Esophagus squamous epithelium (tissue), 5 donors: ENCODE results near the gene LNX2. TPM values are rescaled to one million over a fixed set of nuclear protein-coding genes. Genes with fewer than 3 reads are reported as not detected.

Source experiments
- DNase-seq: peaks from one replicate; lab custom pipeline; 2025; lab: John Stamatoyannopoulos, UW
- H3K27ac ChIP-seq, 4 donors: fragments of 200-600 bp; sonication (generic); one replicate each; pipeline ENCODE4 v1.5.1; 2016 to 2019; ENCODE audit warnings: mild to moderate bottlenecking in 1 of 4
- H3K27me3 ChIP-seq, 4 donors: fragments of 200-600 bp; sonication (generic); 1 replicate in 3 of 4; 2 replicates in 1 of 4; pipeline versions ENCODE4 v1.5.1 to v1.6.0; 2017 to 2021; ENCODE audit warnings: antibody characterized with exemption in 1 of 4
- H3K36me3 ChIP-seq, 3 donors: fragments of 200-600 bp; sonication (generic); one replicate each; pipeline ENCODE4 v1.5.1; 2016 to 2019
- H3K4me1 ChIP-seq, 3 donors: fragments of 200-600 bp; sonication (generic); one replicate each; pipeline ENCODE4 v1.5.1; 2017 to 2019
- H3K4me3 ChIP-seq, 4 donors: fragments of 200-600 bp; sonication (generic); 1 replicate in 3 of 4; 2 replicates in 1 of 4; pipeline ENCODE4 v1.5.1; 2016 to 2019; ENCODE audit warnings: mild to moderate bottlenecking in 2 of 4, moderate library complexity in 1 of 4
- H3K9me3 ChIP-seq, 3 donors: fragments of 200-600 bp; sonication (generic); one replicate each; pipeline ENCODE4 v1.5.1; 2016 to 2019
- POLR2A ChIP-seq, 4 donors: fragments of 450-650 bp; IDR thresholded peaks; one replicate each; pipeline ENCODE4 v1.6.1; 2017; ENCODE audit warnings: antibody characterized with exemption in 4 of 4, mild to moderate bottlenecking in 4 of 4, moderate library complexity in 3 of 4
- WGBS, 2 donors: methylation state at CpG; one replicate each; pipeline ENCODE4 v1.1.5; 2018; 5-methylcytosine and 5-hydroxymethylcytosine counted together
- intact Hi-C: fragments of 100-400 bp; cut with DNase I; formaldehyde crosslinking; loops from one replicate; pipeline ENCODE4 v1.15.0; 2022
- total RNA-seq, 4 donors: library from RNA; depleted of rRNA; stranded (reverse); fragments of >200 nt; gene quantifications; one replicate each; pipeline ENCODE4 v1.1.0, GENCODE V29; 2016
- TF ChIP-seq, protein P1 (sequence below), 6 experiments: fragments of 450-650 bp in 4 of 6; fragments of 200-600 bp in 2 of 6; sonication (generic) in 2 of 6; IDR thresholded peaks; one replicate each; pipeline ENCODE4 v1.5.1; 2016 to 2019; ENCODE audit warnings: antibody characterized with exemption in 6 of 6, mild to moderate bottlenecking in 4 of 6, moderate library complexity in 4 of 6
- donor health status: DM: yes; HTN: yes; CAD: no.

The LNX2 gene
- total RNA-seq, 4 donors from 2014 or later: 12.2 to 16.5 (median 14.9) TPM

DNA sequence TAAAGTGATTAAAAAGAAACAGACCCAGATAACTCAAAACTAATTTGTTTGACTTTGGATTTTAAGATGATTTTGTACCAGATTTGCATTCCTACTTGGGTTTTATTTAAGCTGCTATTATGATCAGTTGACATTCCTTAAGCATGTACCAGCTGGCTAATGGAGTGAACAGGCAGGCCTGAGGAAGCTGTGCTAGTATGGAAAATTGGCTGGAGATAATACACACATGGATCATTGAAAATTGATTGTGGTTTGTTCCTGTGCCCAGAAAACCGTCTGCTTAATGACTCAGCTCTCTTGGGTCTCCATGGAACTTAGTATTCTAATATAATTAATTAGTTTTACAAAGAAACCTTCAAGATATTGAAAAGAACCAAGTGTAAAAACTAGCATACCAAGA is 24.0 kb upstream of the LNX2 start:
- Histone ChIP-seq H3K36me3 (peaks cover 0 to 13% (median 0%) of the 10 kb centered on the region in 3 donors), H3K4me1 (peaks cover 0 to 74% (median 35%) of the 10 kb centered on the region in 3 donors), H3K27me3 (no peaks in the 10 kb centered on the region), H3K9me3 (no peaks in the 10 kb centered on the region), H3K27ac (peak overlapping the region; percentile 33 to 76 (median 64)), H3K4me3 (no peak overlapping the region)
- intact Hi-C loops: no loop called here
- no peak for TF ChIP-seq POLR2A (IDR thresholded peaks at IDR 0.05)
- TF ChIP-seq, protein P1, sequence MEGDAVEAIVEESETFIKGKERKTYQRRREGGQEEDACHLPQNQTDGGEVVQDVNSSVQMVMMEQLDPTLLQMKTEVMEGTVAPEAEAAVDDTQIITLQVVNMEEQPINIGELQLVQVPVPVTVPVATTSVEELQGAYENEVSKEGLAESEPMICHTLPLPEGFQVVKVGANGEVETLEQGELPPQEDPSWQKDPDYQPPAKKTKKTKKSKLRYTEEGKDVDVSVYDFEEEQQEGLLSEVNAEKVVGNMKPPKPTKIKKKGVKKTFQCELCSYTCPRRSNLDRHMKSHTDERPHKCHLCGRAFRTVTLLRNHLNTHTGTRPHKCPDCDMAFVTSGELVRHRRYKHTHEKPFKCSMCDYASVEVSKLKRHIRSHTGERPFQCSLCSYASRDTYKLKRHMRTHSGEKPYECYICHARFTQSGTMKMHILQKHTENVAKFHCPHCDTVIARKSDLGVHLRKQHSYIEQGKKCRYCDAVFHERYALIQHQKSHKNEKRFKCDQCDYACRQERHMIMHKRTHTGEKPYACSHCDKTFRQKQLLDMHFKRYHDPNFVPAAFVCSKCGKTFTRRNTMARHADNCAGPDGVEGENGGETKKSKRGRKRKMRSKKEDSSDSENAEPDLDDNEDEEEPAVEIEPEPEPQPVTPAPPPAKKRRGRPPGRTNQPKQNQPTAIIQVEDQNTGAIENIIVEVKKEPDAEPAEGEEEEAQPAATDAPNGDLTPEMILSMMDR (IDR thresholded peaks at IDR 0.05): no peak
- 0 to 24% methylated on average over 1 of the region's 1 CpG for WGBS, 2 donors
- DNase-seq: no peak

DNA sequence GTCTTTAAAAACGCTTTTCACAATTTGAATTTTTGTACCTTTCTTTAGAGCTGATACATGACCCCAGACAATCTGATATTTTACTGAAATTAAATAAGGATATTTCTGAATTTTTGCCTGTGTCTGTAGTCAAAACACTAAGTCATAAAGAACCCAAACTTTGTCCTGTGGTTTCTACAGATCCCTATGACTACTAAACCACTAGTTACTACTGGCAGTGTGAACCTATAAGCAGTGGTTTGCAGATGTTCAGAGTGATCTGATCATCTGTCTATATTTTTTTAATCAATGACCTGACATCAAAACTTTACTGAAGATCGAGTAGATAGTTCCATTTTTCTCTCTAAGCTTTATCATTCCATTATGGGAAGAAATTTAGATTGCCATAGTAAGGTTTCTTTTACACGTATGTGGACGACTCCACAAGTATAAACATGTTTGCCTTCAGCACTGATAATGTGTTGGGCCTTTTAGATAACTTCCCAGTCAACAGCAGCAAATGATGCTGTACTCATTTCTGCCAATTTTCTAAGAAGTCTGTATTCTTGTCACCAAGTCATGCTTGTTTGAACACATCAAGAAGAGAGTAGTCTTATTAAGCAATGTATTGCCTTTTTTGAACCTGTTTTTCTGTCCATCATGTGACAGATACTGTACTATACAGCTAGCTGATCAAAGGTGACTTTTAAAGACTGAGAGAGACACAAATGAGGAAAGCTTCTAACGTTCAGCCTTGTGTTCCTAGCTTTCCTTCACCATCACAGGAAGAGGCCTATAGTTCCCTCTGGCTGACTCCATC is 23.2 kb upstream of the LNX2 start:
- DNase-seq: no peak
- Histone ChIP-seq H3K36me3 (peaks cover 0 to 5% (median 0%) of the 10 kb centered on the region in 3 donors), H3K4me3 (no peak overlapping the region), H3K4me1 (peaks cover 7 to 82% (median 41%) of the 10 kb centered on the region in 3 donors), H3K9me3 (no peaks in the 10 kb centered on the region), H3K27ac (peak overlapping the region; percentile 33 to 76 (median 64)), H3K27me3 (no peaks in the 10 kb centered on the region)
- intact Hi-C loops: no loop called here
- TF ChIP-seq, protein P1 (IDR thresholded peaks at IDR 0.05): no peak
- no peak for TF ChIP-seq POLR2A (IDR thresholded peaks at IDR 0.05)
- WGBS, 2 donors: 45 to 55% methylated on average over 5 of the region's 5 CpGs

DNA sequence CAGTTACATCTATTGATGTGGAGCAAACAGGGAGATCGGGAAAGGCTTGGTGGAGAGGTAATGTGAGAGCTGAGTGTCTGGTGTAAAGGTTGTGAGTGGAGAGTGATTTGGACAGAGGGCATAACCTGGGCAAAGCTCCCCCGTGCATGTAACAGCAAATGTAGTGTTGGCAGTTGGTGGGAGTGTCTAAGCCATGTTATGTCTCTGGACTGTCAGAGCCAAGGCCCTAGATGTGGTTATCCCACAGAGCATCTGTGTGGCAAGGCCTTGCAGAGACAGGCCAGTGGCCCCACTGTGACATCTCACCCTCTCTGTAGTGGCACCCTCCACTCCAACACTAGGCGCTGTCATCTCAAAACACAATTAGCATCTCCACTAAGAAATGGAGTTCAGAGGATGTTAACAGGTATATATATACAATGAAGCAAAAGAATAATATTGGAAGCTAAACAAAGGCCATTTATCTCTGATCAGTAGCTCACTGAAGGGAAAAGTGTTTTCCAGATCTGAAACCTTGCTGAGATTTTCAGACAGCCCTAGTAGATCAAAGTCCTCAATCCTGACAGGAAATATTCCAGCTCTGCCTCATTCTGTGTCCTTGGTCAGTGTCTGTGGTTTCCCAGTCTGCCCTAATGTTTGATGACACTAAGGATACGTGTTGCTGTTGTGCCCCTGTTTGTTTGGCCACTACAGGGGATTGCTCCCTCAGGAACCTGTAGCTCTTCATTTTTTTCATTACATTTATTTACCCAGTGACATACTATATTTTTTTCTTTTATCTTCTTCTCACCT is 21.6 kb upstream of the LNX2 start:
- Histone ChIP-seq H3K27ac (peak overlapping the region in 2 of 4 donors; percentile 34 to 72), H3K36me3 (no peaks in the 10 kb centered on the region), H3K27me3 (no peaks in the 10 kb centered on the region), H3K4me1 (peaks cover 13 to 98% (median 57%) of the 10 kb centered on the region in 3 donors), H3K4me3 (no peak overlapping the region), H3K9me3 (no peaks in the 10 kb centered on the region)
- TF ChIP-seq, protein P1 (IDR thresholded peaks at IDR 0.05): no peak
- no peak for TF ChIP-seq POLR2A (IDR thresholded peaks at IDR 0.05)
- no peak for DNase-seq
- intact Hi-C loops: no loop called here
- 77 to 80% methylated on average over 4 of the region's 4 CpGs for WGBS, 2 donors

DNA sequence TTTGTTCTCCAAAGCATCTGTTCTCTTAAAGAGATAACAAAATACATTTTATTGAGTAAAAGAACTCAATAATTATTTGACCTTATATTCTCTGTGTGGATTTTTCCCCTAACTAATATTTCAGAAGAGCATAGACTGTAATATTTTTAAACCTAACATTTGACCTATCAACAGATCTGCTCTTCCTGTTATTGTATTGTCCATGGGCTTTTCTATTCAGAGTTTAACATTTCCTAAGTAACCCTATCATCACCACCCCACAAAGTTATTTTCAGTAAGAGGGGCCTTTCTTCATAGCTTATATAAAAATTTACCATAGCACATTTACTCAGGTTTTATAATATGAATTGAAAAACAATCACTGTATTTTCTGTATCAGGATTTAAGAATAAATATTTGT is 18.9 kb upstream of the LNX2 start:
- DNase-seq: no peak
- peaks cover 16 to 99% (median 49%) of the 10 kb centered on the region in 3 donors for H3K4me1 ChIP-seq
- intact Hi-C loops: no loop called here
- no peak overlapping the region for H3K4me3 ChIP-seq
- TF ChIP-seq, protein P1 (IDR thresholded peaks at IDR 0.05): no peak
- no peak for TF ChIP-seq POLR2A (IDR thresholded peaks at IDR 0.05)
- no peaks in the 10 kb centered on the region for H3K27me3 ChIP-seq
- no peaks in the 10 kb centered on the region for H3K36me3 ChIP-seq
- H3K27ac ChIP-seq: peak overlapping the region; percentile 0 to 85 (median 36)
- H3K9me3 ChIP-seq: no peaks in the 10 kb centered on the region

DNA sequence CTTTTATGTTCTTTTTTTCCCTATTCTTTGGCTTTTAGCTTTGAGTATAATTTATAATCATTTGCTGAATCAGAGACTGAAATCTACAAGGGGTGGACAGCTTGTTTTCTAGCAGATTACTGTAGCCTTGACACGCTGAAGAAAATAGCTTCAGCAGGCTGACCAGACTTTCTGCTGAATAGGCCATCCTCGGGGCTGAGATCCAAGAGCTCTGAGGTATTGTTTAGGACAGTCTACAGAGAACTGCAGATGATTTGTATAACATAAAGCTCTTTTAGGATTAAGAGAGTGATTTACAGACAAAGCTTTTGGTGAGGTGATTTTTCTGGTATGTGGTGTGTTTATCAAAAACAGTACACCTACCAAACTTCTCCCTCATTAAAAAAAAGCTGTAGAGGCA is 18.2 kb upstream of the LNX2 start:
- H3K9me3 ChIP-seq: no peaks in the 10 kb centered on the region
- WGBS, 2 donors: 22 to 44% methylated on average over 2 of the region's 2 CpGs
- intact Hi-C loops: no loop called here
- H3K27me3 ChIP-seq: no peaks in the 10 kb centered on the region
- no peaks in the 10 kb centered on the region for H3K36me3 ChIP-seq
- TF ChIP-seq, protein P1 (IDR thresholded peaks at IDR 0.05): no peak
- peak overlapping the region in 3 of 4 donors; percentile 25 to 85 (median 66) for H3K27ac ChIP-seq
- no peak overlapping the region for H3K4me3 ChIP-seq
- no peak for DNase-seq
- H3K4me1 ChIP-seq: peaks cover 16 to 99% (median 44%) of the 10 kb centered on the region in 3 donors
